B cell (primary cell): ENCODE results near the gene CRELD2. TPM values are rescaled to one million over a fixed set of nuclear protein-coding genes. Genes with fewer than 3 reads are reported as not detected.

Experiments
- ATAC-seq: fragments of 200-7000 bp; cut with Tn5 transposase; one replicate; pipeline ENCODE4 v1.10.0; 2021; ENCODE audit warnings: low read depth, mild to moderate bottlenecking, moderate number of reproducible peaks, moderate library complexity
- CTCF ChIA-PET: fragments of 350-600 bp; sonication (Branson Sonifier 250); formaldehyde crosslinking; loops from one replicate; lab custom pipeline; 2021; ENCODE audit warnings: antibody characterized with exemption, inconsistent platforms; lab: Charles Lee
- POLR2A ChIA-PET: fragments of 350-600 bp; sonication (Branson Sonifier 250); formaldehyde crosslinking; loops from one replicate; lab custom pipeline; 2021; ENCODE audit warnings: antibody characterized with exemption; lab: Charles Lee
- DNase-seq: peaks from one replicate; pipeline ENCODE4 v3.0.0; 2013
- H2AFZ ChIP-seq: 2 replicates; pipeline ENCODE4 v1.6.1; 2012; ENCODE audit warnings: mild to moderate bottlenecking, low read depth, low read length; ENCODE audit not compliant: insufficient read depth, poor library complexity, severe bottlenecking
- H3K27ac ChIP-seq, 2 donors: 1 replicate in 1 of 2; 2 replicates in 1 of 2; pipeline ENCODE4 v1.5.1; 2012 to 2013; ENCODE audit warnings: low read length in 2 of 2, mild to moderate bottlenecking in 2 of 2, moderate library complexity in 1 of 2
- H3K27me3 ChIP-seq, 4 experiments: fragments of 200-600 bp in 1 of 4; sonication (generic) in 1 of 4; replicated peaks in 1 of 4; 1 replicate in 2 of 4; 2 replicates in 2 of 4; pipeline versions ENCODE4 v1.6.1 to v1.7.0; 2013 to 2016; ENCODE audit warnings: low read length in 3 of 4, mild to moderate bottlenecking in 2 of 4, mixed read lengths in 1 of 4, moderate library complexity in 1 of 4; ENCODE audit not compliant: insufficient read depth in 4 of 4, control insufficient read depth in 3 of 4; ENCODE audit errors: control extremely low read depth in 1 of 4
- H3K36me3 ChIP-seq, 2 experiments: replicated peaks in 1 of 2; 1 replicate in 1 of 2; 2 replicates in 1 of 2; pipeline versions ENCODE4 v1.6.1 to v1.7.1; 2013; ENCODE audit warnings: low read length in 1 of 2; ENCODE audit not compliant: insufficient read depth in 2 of 2, control insufficient read depth in 1 of 2; ENCODE audit errors: control extremely low read depth in 1 of 2, extremely low read depth in 1 of 2
- H3K4me1 ChIP-seq, 2 donors: fragments of 200-600 bp in 1 of 2; sonication (generic) in 1 of 2; 1 replicate in 1 of 2; 2 replicates in 1 of 2; pipeline versions ENCODE4 v1.5.1 to v1.6.1; 2013 to 2017; ENCODE audit warnings: low read length in 2 of 2; ENCODE audit not compliant: control insufficient read depth in 2 of 2, insufficient read depth in 2 of 2
- H3K4me2 ChIP-seq: replicated peaks from 2 replicates; pipeline ENCODE3; 2012; ENCODE audit warnings: mild to moderate bottlenecking, low read depth, low read length; ENCODE audit not compliant: poor library complexity, severe bottlenecking
- H3K4me3 ChIP-seq, 5 experiments: fragments of 200-600 bp in 1 of 5; sonication (generic) in 1 of 5; 1 replicate in 3 of 5; 2 replicates in 2 of 5; pipeline versions ENCODE4 v1.5.1 to v1.7.0; 2011 to 2016; ENCODE audit warnings: low read length in 4 of 5, mild to moderate bottlenecking in 4 of 5, low read depth in 2 of 5, control low read depth in 1 of 5, moderate library complexity in 1 of 5; ENCODE audit not compliant: insufficient read depth in 1 of 5; ENCODE audit errors: control extremely low read depth in 1 of 5, extremely low read depth in 1 of 5
- H3K79me2 ChIP-seq: fragments of 200-600 bp; sonication (generic); one replicate; pipeline ENCODE4 v1.6.0; 2016; ENCODE audit warnings: low read length; ENCODE audit not compliant: control insufficient read depth, insufficient read depth
- H3K9ac ChIP-seq: fragments of 200-600 bp; sonication (generic); 2 replicates; pipeline ENCODE4 v1.6.1; 2017; ENCODE audit warnings: mild to moderate bottlenecking, low read length, moderate library complexity
- H3K9me3 ChIP-seq, 3 donors: one replicate each; pipeline versions ENCODE4 v1.6.1 to v1.7.1; 2013; ENCODE audit warnings: low read length in 2 of 3; ENCODE audit not compliant: control insufficient read depth in 2 of 3, insufficient read depth in 1 of 3; ENCODE audit errors: control extremely low read depth in 1 of 3
- H4K20me1 ChIP-seq: 2 replicates; pipeline ENCODE4 v1.6.0; 2012; ENCODE audit warnings: mild to moderate bottlenecking, low read length; ENCODE audit not compliant: insufficient read depth, control insufficient read depth, poor library complexity, severe bottlenecking
- H3K27ac Mint-ChIP-seq: one replicate; pipeline ENCODE4 v1.8.0; 2021; ENCODE audit warnings: mixed read lengths
- H3K27me3 Mint-ChIP-seq: one replicate; pipeline ENCODE4 v1.8.0; 2021; ENCODE audit warnings: mixed read lengths
- H3K4me1 Mint-ChIP-seq: one replicate; pipeline ENCODE4 v1.8.0; 2021; ENCODE audit warnings: mixed read lengths
- H3K4me3 Mint-ChIP-seq: one replicate; pipeline ENCODE4 v1.8.0; 2021; ENCODE audit warnings: mixed read lengths
- H3K9me3 Mint-ChIP-seq: one replicate; pipeline ENCODE4 v1.8.0; 2022; ENCODE audit warnings: mixed read lengths; ENCODE audit not compliant: insufficient read depth
- CTCF ChIP-seq: fragments of 200-600 bp; IDR thresholded peaks from one replicate; pipeline ENCODE4 v1.8.0; 2022; ENCODE audit warnings: antibody characterized with exemption, mild to moderate bottlenecking
- EZH2 ChIP-seq: IDR thresholded peaks from 2 replicates; pipeline ENCODE4 v1.6.1; 2012; ENCODE audit warnings: borderline replicate concordance, low read depth, mild to moderate bottlenecking, moderate library complexity, low read length; ENCODE audit not compliant: insufficient read depth, poor library complexity, severe bottlenecking
- WGBS: methylation state at CpG from one replicate; pipeline ENCODE4 v1.1.5; 2013; ENCODE audit warnings: missing lambda C conversion rate; ENCODE audit not compliant: insufficient coverage; 5-methylcytosine and 5-hydroxymethylcytosine counted together
- intact Hi-C: fragments of 100-400 bp; cut with micrococcal nuclease; formaldehyde crosslinking; loops from one replicate; pipeline ENCODE4 v1.10.0; 2022
- polyA plus RNA-seq: library from polyadenylated mRNA; depleted of rRNA; stranded (reverse); fragments of >200 nt; gene quantifications from 2 replicates; pipeline ENCODE4 v1.2.3, GENCODE V29; 2012
- total RNA-seq, 2 donors: library from RNA; stranded (reverse); fragments of 120-200 nt in 1 of 2; gene quantifications; 1 replicate in 1 of 2; 2 replicates in 1 of 2; pipeline versions ENCODE4 v1.2.3 to v1.2.4, GENCODE V29; 2013 to 2022

The CRELD2 gene
- total and polyA plus RNA-seq, 2 donors (not counting 1 experiment from before 2014, with no cell fraction given) = 35.9 to 41.9 TPM

- Histone ChIP-seq H4K20me1 (peaks cover 15% of the 10 kb centered on the region), H3K27ac (no peak overlapping the region), H3K36me3 (peaks cover 0 to 3% of the 10 kb centered on the region in 2 experiments), H3K9me3 (no peaks in the 10 kb centered on the region), H3K79me2 (peaks cover 6% of the 10 kb centered on the region), H2AFZ (no peak overlapping the region), H3K27me3 (no peaks in the 10 kb centered on the region), H3K4me3 (no peak overlapping the region), H3K4me2 (peak overlapping the region; percentile 98), H3K9ac (no peak overlapping the region), H3K4me1 (peaks cover 38 to 52% of the 10 kb centered on the region in 2 donors)
- CTCF ChIA-PET = interaction anchor here (1.2 to 2.5 kb wide), 2 partner anchors 9 to 42 kb away, joined by 3 to 14 read pairs; no protein-coding TSS in a partner anchor
- no peak for ATAC-seq
- Mint-ChIP-seq H3K4me1 (peaks cover 36% of the 10 kb centered on the region), H3K4me3 (no peak overlapping the region), H3K27ac (no peak overlapping the region), H3K9me3 (no peaks in the 10 kb centered on the region), H3K27me3 (no peaks in the 10 kb centered on the region)
- intact Hi-C loops = loop anchor here (5.0 kb wide), 2 partner anchors 120 to 205 kb away; partner anchors contain the start of gene ZBED4
- peak; percentile 28 for DNase-seq
- TF ChIP-seq EZH2 = no peak
- no peak for TF ChIP-seq CTCF
- 43% methylated on average over 33 of the region's 45 CpGs for WGBS
- POLR2A ChIA-PET = interaction anchor here (0.7 to 3.3 kb wide), 4 partner anchors 11 to 48 kb away, joined by 5 to 43 read pairs (median 24); partner anchors contain the start of gene PIM3
Measured at GRCh38 chr22:49972163-49973017, 54.0 kb downstream of the CRELD2 start.
